GM18508 (cell line): Measurements from ENCODE around the gene A1BG.
A peak's percentile ranks its signal among the peaks of the same experiment; 100 is the strongest.
"Not testable (repeated sequence)": the region's sequence is repeated elsewhere in the genome, so short reads cannot be mapped to it uniquely, and the experiment has no call there.

ENCODE experiments used
- ATAC-seq: cut with Tn5 transposase; IDR thresholded peaks from one replicate; pipeline ENCODE4 v1.9.1; 2021; ENCODE audit warnings: moderate number of reproducible peaks; ENCODE audit not compliant: insufficient read depth, unreplicated experiment

A1BG gene

GRCh38 chr19:58386576-58387337 lies 33.5 kb upstream of the A1BG start, which contains the start of gene RPS5:
RPS5 (plus strand) TSS chr19:58387269; CDS start chr19:58388138, 869 bp downstream.
- peak; percentile 75 for ATAC-seq

DNA sequence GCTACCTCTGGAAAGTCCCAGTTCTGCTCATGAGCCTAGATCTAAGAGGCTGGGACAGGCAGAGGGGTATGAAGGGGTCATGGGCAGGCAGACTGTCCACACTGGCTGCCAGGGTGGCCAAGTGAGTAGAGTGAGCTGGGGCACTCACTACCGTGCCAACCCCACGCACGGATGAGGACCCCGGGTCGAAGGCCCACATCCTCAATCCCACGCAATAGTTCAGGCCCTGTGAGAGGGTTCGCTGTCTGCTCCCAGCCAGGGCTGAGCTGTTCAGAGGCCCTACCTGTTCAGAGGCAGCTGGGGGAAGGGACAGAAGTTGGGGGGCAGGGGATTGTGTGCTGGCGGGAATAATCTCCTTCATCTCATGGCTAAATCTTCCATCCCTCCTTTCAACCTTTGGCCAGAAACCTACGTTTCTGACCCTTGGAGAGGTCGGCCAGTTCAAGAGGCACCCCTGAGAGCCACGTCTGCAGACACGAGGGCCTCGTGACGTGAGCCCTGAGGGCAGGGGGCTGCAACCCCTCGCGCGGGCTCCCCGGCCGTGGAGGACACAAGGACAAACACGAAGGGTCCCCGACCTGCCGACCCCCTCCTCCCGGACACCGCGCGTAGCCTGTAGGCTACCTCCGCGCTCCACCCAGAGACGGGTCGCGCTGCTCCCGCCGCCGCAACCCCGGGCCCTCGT lies 32.7 kb upstream of the A1BG start:
- no peak for ATAC-seq

DNA sequence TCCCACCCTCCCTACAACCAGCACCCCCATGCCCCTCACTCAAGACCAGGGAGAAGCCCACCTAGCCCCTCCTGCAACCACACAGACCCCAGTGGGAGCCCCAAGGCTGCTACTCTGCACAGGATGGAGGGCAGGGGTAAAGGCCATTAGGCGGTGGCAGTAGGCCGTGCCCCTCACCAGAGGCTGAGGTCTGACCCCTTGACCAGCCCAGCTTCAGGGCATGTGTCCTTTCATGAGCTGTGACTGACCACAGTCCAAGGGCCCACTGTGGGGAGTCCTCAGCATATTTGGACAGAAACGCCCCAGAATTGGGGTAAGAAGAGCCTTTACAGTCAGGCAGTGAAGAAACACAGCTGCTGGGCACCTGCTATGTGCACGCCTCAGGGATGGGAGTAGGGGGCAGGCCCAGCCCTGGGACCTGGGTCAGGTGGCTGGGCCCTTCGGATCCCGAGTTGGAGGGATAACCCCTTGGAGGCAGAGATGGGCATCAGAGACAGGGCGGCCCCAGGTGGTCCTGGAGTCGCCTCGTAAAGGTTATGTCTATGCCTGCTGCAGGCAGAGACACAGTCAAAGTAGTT lies 32.1 kb upstream of the A1BG start:
- ATAC-seq, result no peak

DNA sequence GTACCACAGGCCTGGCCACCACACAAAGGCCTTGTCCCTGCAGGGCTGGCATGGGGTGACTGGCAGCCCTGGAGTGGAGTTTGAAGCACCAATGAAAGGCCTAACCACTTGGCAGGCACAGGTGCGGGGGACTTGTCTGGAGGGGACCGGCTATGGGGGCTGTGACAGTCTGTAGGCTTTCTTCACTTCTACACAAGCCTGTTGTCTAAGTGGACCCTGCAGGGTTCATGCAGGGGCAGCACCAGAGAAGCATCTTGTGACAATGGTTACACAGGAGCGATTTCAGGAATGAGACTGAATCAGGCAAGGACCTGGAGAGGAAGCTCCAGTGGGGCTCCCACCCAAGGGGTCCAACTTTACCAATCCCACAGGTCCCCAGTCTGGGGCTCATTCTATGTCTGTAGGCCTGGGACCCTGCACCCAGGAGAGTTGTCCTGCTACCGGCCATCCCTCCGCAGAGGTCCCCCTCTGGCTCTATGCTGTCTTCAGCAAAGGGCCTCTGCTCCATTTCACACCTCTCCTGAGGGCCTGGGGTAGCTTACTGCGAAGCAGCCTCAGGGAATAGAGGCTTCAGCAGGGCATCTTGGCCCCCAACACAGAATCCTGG lies 29.8 kb upstream of the A1BG start:
- no peak for ATAC-seq

- no peak for ATAC-seq
These were observed 28.3 kb upstream of the A1BG start for GRCh38 chr19:58381460-58382212.

- peak; percentile 67 for ATAC-seq
These were observed 27.6 kb upstream of the A1BG start, which contains the start of gene ZNF837 for GRCh38 chr19:58380662-58381459. ZNF837 (minus strand) TSS chr19:58381030; CDS start chr19:58369332, 11,698 bp downstream.

DNA sequence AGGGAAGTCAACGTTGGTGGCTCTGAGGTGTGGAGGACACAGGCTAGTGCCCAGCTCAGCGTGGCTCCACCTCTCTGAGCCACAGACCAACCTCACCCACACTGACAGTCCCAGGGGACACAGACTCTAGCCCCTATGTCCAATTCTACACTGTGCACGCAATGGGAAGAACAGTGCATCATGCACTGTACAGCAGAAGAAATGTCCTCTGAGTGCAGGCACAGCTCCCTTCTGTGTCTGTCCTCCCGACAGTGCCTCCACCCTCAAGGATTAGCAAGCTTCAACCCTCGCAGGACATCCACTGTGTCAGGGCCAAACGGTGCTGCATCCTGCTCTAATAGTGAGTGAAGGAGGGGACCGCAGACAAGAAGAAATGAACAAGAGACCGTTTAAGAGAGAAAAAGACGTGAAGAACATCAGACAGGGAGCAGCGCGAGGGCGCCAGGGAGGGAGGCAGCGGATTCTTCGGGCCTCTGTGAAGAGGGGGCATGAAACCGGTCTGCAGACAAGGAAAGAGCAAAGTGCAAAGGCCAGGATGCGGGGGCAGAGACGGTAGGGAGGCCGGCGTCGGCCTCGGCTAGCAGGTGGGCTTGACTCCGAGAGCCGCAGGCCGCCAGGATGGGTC lies 26.9 kb upstream of the A1BG start:
- no peak for ATAC-seq

GRCh38 chr19:58379246-58379645 lies 26.0 kb upstream of the A1BG start:
- ATAC-seq, result no peak

GRCh38 chr19:58376724-58377123 lies 23.4 kb upstream of the A1BG start:
- ATAC-seq, result not testable (repeated sequence)

- no peak for ATAC-seq
These were observed 20.9 kb upstream of the A1BG start for GRCh38 chr19:58374200-58374599.

GRCh38 chr19:58372311-58373133 lies 19.2 kb upstream of the A1BG start:
- no peak for ATAC-seq

DNA sequence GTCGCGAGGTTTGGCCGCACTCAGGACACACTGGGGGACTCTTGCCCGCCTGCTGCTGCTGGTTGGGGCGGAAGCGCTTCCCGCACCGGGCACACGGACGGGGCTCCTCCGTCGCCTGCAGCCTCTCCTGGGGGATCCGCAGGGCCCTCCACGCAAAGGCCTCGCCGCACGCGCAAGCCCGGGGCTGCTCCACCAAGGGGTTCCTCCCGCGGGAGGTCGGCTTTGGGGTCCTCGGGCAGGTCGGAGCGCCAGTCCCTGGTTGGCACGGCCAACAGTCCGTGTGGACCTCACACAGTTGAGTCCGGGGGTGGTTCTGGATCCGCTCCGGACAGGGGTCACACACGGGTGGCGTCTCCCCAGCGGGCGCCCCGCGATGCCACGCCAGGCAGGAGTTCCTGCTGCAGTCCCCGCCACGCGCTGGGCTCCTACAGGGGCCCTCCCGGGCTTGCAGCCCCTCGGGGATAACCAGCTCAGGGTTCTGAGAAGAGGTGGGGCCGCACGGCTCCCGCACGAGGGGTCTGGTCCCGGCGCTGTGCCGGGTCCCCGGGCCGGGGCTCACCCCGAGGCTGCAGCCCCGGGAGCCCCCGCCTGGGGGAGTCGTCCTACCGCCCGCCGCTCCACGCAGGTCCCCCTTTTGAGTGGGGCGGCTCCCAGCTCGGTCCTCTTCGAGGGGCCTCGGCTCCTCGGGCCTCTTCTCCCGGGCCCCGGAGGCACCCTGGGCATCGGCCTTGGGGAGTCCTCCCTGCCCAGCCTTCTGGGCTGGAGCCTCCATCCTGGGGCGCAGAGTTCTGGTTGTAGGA lies 15.5 kb upstream of the A1BG start:
- no peak for ATAC-seq

GRCh38 chr19:58367698-58368454 lies 14.6 kb upstream of the A1BG start:
- no peak for ATAC-seq

- ATAC-seq, result no peak
These were observed 13.5 kb upstream of the A1BG start for GRCh38 chr19:58366585-58367430.

DNA sequence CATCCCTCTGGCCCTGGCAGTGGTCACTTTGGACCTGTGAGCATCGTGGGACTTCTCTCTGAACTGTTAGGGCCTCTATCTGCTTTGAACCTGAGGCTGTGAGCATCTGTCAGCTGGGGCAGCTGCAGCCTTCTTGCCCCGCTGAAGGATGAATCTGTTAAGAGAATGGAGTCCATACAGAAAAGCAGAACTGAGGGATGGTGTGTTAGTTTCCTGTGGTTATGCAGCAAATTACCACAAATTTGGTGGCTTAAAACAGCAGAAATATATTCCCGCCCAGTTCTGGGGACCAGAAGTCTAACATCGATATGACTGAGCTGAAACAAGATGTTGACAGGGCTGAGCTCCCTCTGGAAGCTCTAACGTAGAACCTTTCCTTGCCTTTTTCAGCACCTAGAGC lies 10.9 kb upstream of the A1BG start:
- ATAC-seq, result no peak
